GM19240 (cell line): Measurements from ENCODE around the gene MRPL42.
"Not testable (repeated sequence)": the region's sequence is repeated elsewhere in the genome, so short reads cannot be mapped to it uniquely, and the experiment has no call there.

Source experiments
- DNase-seq: peaks from one replicate; pipeline ENCODE4 v3.0.0; 2011; ENCODE audit warnings: low spot score; ENCODE audit not compliant: insufficient read length

Gene MRPL42

GRCh38 chr12:93540466-93540865, 73.2 kb downstream of the MRPL42 start:
- no peak for DNase-seq

GRCh38 chr12:93541578-93542225, 74.4 kb downstream of the MRPL42 start:
- no peak for DNase-seq

- DNase-seq: no peak
Measured at GRCh38 chr12:93547778-93548177, 80.5 kb downstream of the MRPL42 start.

- no peak for DNase-seq
Measured at GRCh38 chr12:93549174-93549573, 81.9 kb downstream of the MRPL42 start.

- no peak for DNase-seq
Measured at GRCh38 chr12:93550748-93551611, 83.7 kb downstream of the MRPL42 start.

GRCh38 chr12:93552427-93552826, 85.1 kb downstream of the MRPL42 start:
- no peak for DNase-seq

- not testable (repeated sequence) for DNase-seq
Measured at GRCh38 chr12:93557879-93558278, 90.6 kb downstream of the MRPL42 start.

GRCh38 chr12:93558685-93559084, 91.4 kb downstream of the MRPL42 start:
- not testable (repeated sequence) for DNase-seq

GRCh38 chr12:93563807-93564538, 96.7 kb downstream of the MRPL42 start:
- no peak for DNase-seq

- DNase-seq: no peak
Measured at GRCh38 chr12:93565760-93566159, 98.4 kb downstream of the MRPL42 start.
